K562 (cell line): ENCODE data around the gene MBNL2. TPM values are rescaled to one million over a fixed set of nuclear protein-coding genes. Genes with fewer than 3 reads are reported as not detected.

Experiments
- NFXL1 ChIP-seq: fragments of 450-650 bp; formaldehyde crosslinking; IDR thresholded peaks from 2 replicates; pipeline ENCODE4 v1.4.0; 2021; ENCODE audit warnings: mild to moderate bottlenecking
- ZNF431 ChIP-seq: sonication (generic); formaldehyde crosslinking; IDR thresholded peaks from 2 replicates; pipeline ENCODE4 v1.8.0; 2022; ENCODE audit warnings: mild to moderate bottlenecking, missing genetic modification reagents
- polyA plus RNA-seq, 8 experiments: library from polyadenylated mRNA; depleted of rRNA in 4 of 8; stranded (reverse) in 5 of 8; unstranded in 3 of 8; fragments of >200 nt; fragmentation: Nextera tagmentation in 2 of 8; fragmentation: Illumina TruSeq in 1 of 8; extraction: Ambion mirVana in 2 of 8; extraction: Trizol in 1 of 8; gene quantifications; 2 replicates each; pipeline versions ENCODE4 v1.2.1 to v1.2.3, GENCODE V29; 2011 to 2014; ENCODE audit warnings: inconsistent platforms in 1 of 8, missing spikeins in 1 of 8
- total RNA-seq, 7 experiments: library from RNA; depleted of rRNA in 6 of 7; stranded (reverse); fragments of >200 nt in 6 of 7; fragmentation: Illumina TruSeq in 2 of 7; extraction: Trizol in 2 of 7; gene quantifications; 2 replicates each; pipeline versions ENCODE4 v1.2.1 to v1.2.3, GENCODE V29; 2011 to 2021; ENCODE audit warnings: low replicate concordance in 1 of 7
- TF ChIP-seq, protein P1 (sequence below): fragments of 250-450 bp; sonication (Bioruptor Pico); IDR thresholded peaks from 2 replicates; pipeline ENCODE4 v1.8.0; 2021; ENCODE audit warnings: moderate library complexity, mild to moderate bottlenecking, inconsistent platforms
- TF ChIP-seq, protein P2 (sequence below): IDR thresholded peaks from 2 replicates; pipeline ENCODE4 v1.6.1; 2011; ENCODE audit not compliant: insufficient read length; ENCODE audit errors: extremely low read depth
- TF ChIP-seq, protein P3 (sequence below), 2 experiments: fragments of 450-650 bp; IDR thresholded peaks; 2 replicates each; pipeline ENCODE4 v1.6.1; 2018; ENCODE audit warnings: mild to moderate bottlenecking in 2 of 2, low read depth in 1 of 2; ENCODE audit not compliant: partially characterized antibody in 2 of 2
- TF ChIP-seq, protein P4 (sequence below), 2 experiments: IDR thresholded peaks in 1 of 2; conservative IDR thresholded peaks in 1 of 2; 2 replicates each; pipeline ENCODE4 v1.6.1; 2016; ENCODE audit warnings: low read depth in 2 of 2, mild to moderate bottlenecking in 1 of 2, missing compliant biosample characterization in 1 of 2, missing genetic modification characterization in 1 of 2, moderate library complexity in 1 of 2

MBNL2 gene
- total and polyA plus RNA-seq, 9 of the 15 experiments (the other 6 are each of a cell fraction or from before 2014, with no cell fraction given), result 7.0 to 24.8 (median 13.8) TPM

DNA sequence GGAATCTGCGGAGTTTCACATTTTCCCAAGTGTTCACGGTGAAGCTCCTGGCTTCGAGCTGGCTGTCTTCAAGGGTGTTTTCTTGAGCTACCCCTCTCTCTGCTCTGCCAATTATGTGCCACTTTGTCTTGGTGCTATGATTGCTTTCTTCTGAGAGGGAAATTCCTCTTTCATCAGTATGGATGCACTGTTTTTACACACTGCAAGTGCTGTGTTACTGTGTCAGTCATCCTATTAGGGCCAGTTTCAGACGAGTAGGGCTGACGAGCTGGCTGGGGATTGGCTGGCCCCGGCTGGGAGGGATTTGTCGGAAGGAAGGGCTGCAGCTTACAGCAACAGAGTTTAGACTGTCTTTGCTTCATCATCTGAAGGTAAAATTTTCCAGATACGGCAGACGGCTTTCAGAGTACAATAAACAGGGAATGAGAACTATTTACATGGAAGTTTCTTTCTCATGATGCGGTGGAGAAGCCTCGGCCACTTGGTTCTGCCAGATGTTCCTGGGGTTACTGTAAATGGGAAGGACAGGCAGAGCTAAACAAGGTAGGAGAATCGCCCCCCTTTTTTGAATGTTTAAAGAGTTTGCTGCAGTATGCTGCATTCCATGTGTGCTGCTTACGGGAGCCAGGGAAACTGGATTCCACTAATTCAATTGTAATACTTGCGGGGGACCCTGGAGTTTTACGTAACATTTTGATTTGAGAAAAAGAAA, at the start of gene MBNL2 (continued):
- TF ChIP-seq, protein P1, sequence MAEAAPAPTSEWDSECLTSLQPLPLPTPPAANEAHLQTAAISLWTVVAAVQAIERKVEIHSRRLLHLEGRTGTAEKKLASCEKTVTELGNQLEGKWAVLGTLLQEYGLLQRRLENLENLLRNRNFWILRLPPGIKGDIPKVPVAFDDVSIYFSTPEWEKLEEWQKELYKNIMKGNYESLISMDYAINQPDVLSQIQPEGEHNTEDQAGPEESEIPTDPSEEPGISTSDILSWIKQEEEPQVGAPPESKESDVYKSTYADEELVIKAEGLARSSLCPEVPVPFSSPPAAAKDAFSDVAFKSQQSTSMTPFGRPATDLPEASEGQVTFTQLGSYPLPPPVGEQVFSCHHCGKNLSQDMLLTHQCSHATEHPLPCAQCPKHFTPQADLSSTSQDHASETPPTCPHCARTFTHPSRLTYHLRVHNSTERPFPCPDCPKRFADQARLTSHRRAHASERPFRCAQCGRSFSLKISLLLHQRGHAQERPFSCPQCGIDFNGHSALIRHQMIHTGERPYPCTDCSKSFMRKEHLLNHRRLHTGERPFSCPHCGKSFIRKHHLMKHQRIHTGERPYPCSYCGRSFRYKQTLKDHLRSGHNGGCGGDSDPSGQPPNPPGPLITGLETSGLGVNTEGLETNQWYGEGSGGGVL (CRISPR knock-in tag), result no peak
- TF ChIP-seq, protein P2, sequence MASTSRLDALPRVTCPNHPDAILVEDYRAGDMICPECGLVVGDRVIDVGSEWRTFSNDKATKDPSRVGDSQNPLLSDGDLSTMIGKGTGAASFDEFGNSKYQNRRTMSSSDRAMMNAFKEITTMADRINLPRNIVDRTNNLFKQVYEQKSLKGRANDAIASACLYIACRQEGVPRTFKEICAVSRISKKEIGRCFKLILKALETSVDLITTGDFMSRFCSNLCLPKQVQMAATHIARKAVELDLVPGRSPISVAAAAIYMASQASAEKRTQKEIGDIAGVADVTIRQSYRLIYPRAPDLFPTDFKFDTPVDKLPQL, result peak; percentile 14
- TF ChIP-seq, protein P3, sequence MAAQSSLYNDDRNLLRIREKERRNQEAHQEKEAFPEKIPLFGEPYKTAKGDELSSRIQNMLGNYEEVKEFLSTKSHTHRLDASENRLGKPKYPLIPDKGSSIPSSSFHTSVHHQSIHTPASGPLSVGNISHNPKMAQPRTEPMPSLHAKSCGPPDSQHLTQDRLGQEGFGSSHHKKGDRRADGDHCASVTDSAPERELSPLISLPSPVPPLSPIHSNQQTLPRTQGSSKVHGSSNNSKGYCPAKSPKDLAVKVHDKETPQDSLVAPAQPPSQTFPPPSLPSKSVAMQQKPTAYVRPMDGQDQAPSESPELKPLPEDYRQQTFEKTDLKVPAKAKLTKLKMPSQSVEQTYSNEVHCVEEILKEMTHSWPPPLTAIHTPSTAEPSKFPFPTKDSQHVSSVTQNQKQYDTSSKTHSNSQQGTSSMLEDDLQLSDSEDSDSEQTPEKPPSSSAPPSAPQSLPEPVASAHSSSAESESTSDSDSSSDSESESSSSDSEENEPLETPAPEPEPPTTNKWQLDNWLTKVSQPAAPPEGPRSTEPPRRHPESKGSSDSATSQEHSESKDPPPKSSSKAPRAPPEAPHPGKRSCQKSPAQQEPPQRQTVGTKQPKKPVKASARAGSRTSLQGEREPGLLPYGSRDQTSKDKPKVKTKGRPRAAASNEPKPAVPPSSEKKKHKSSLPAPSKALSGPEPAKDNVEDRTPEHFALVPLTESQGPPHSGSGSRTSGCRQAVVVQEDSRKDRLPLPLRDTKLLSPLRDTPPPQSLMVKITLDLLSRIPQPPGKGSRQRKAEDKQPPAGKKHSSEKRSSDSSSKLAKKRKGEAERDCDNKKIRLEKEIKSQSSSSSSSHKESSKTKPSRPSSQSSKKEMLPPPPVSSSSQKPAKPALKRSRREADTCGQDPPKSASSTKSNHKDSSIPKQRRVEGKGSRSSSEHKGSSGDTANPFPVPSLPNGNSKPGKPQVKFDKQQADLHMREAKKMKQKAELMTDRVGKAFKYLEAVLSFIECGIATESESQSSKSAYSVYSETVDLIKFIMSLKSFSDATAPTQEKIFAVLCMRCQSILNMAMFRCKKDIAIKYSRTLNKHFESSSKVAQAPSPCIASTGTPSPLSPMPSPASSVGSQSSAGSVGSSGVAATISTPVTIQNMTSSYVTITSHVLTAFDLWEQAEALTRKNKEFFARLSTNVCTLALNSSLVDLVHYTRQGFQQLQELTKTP (IDR thresholded peaks at IDR 0.05; ENCODE audit: low read depth in 1 of 2, partially characterized antibody in 2 of 2), result peak; percentile 65 to 91
- TF ChIP-seq NFXL1 (CRISPR knock-in tag) (no peak), ZNF431 (CRISPR knock-in tag) (no peak)
- TF ChIP-seq, protein P4, sequence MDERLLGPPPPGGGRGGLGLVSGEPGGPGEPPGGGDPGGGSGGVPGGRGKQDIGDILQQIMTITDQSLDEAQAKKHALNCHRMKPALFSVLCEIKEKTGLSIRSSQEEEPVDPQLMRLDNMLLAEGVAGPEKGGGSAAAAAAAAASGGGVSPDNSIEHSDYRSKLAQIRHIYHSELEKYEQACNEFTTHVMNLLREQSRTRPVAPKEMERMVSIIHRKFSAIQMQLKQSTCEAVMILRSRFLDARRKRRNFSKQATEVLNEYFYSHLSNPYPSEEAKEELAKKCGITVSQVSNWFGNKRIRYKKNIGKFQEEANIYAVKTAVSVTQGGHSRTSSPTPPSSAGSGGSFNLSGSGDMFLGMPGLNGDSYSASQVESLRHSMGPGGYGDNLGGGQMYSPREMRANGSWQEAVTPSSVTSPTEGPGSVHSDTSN (CRISPR knock-in tag; IDR thresholded peaks at IDR 0.05; ENCODE audit: low read depth), result peak; percentile 73
- TF ChIP-seq, protein P4 (tag; conservative IDR thresholded peaks at IDR 0.05; ENCODE audit: low read depth), result peak; percentile 81
